HepG2 (cell line): ENCODE data around the gene HOXA6. TPM values are rescaled to one million over a fixed set of nuclear protein-coding genes. Genes with fewer than 3 reads are reported as not detected.

ENCODE experiments used
- ATF2 ChIP-seq: sonication (generic); formaldehyde crosslinking; IDR thresholded peaks from 2 replicates; pipeline ENCODE4 v1.4.0; 2020; ENCODE audit warnings: missing genetic modification reagents
- DMTF1 ChIP-seq: sonication (generic); formaldehyde crosslinking; IDR thresholded peaks from 2 replicates; pipeline ENCODE4 v1.4.0; 2020; ENCODE audit warnings: mild to moderate bottlenecking, missing genetic modification reagents
- EZH2 ChIP-seq: conservative IDR thresholded peaks from 2 replicates; pipeline ENCODE4 v1.6.1; 2012; ENCODE audit warnings: mild to moderate bottlenecking, low read depth, low read length, moderate library complexity
- FOXP1 ChIP-seq, 2 experiments: fragments of 450-650 bp in 1 of 2; IDR thresholded peaks; 2 replicates each; pipeline ENCODE4 v1.6.1; 2017 to 2018; ENCODE audit warnings: antibody characterized with exemption in 1 of 2
- GTF3A ChIP-seq: sonication (generic); formaldehyde crosslinking; conservative IDR thresholded peaks from 2 replicates; pipeline ENCODE4 v1.4.0; 2020; ENCODE audit warnings: mild to moderate bottlenecking, missing genetic modification reagents
- HBP1 ChIP-seq: IDR thresholded peaks from 2 replicates; pipeline ENCODE4 v1.6.1; 2016; ENCODE audit warnings: low read depth, control low read depth
- HDAC1 ChIP-seq: sonication (generic); formaldehyde crosslinking; IDR thresholded peaks from 2 replicates; pipeline ENCODE4 v1.5.1; 2020; ENCODE audit warnings: mild to moderate bottlenecking, missing genetic modification reagents
- HNRNPK ChIP-seq: fragments of 200-400 bp; formaldehyde crosslinking; IDR thresholded peaks from 2 replicates; pipeline ENCODE4 v1.6.1; 2018; ENCODE audit warnings: low read length, low read depth, moderate library complexity, mild to moderate bottlenecking; ENCODE audit not compliant: poor library complexity, severe bottlenecking
- JARID2 ChIP-seq: sonication (generic); formaldehyde crosslinking; IDR thresholded peaks from 2 replicates; pipeline ENCODE4 v1.8.1; 2023; ENCODE audit warnings: missing genetic modification reagents, inconsistent platforms; ENCODE audit not compliant: insufficient replicate concordance
- KLF9 ChIP-seq: IDR thresholded peaks from 2 replicates; pipeline ENCODE4 v1.6.1; 2016; ENCODE audit warnings: low read depth
- PATZ1 ChIP-seq: sonication (generic); formaldehyde crosslinking; IDR thresholded peaks from 2 replicates; pipeline ENCODE4 v1.4.0; 2020; ENCODE audit warnings: missing genetic modification reagents
- PLSCR1 ChIP-seq: sonication (generic); formaldehyde crosslinking; IDR thresholded peaks from 2 replicates; pipeline ENCODE4 v1.5.0; 2020; ENCODE audit warnings: missing genetic modification reagents, mild to moderate bottlenecking, borderline replicate concordance
- RARG ChIP-seq: sonication (generic); formaldehyde crosslinking; IDR thresholded peaks from 2 replicates; pipeline ENCODE4 v1.4.0; 2020; ENCODE audit warnings: low read depth, mild to moderate bottlenecking, missing genetic modification reagents
- RNF219 ChIP-seq: sonication (generic); formaldehyde crosslinking; IDR thresholded peaks from 2 replicates; pipeline ENCODE4 v1.5.0; 2020; ENCODE audit warnings: mild to moderate bottlenecking, missing genetic modification reagents
- SIX4 ChIP-seq: sonication (generic); formaldehyde crosslinking; IDR thresholded peaks from 2 replicates; pipeline ENCODE4 v1.4.0; 2020; ENCODE audit warnings: missing genetic modification reagents
- ZFAT ChIP-seq: sonication (generic); formaldehyde crosslinking; conservative IDR thresholded peaks from 2 replicates; pipeline ENCODE4 v1.8.1; 2023; ENCODE audit warnings: missing genetic modification reagents, inconsistent platforms
- ZNF124 ChIP-seq: sonication (generic); formaldehyde crosslinking; IDR thresholded peaks from 2 replicates; pipeline ENCODE4 v1.4.0; 2020; ENCODE audit warnings: missing genetic modification reagents
- ZNF615 ChIP-seq: sonication (generic); formaldehyde crosslinking; IDR thresholded peaks from 2 replicates; pipeline ENCODE4 v1.5.0; 2020; ENCODE audit warnings: mild to moderate bottlenecking, missing genetic modification reagents, borderline replicate concordance
- ZSCAN25 ChIP-seq: sonication (generic); formaldehyde crosslinking; IDR thresholded peaks from 2 replicates; pipeline ENCODE4 v1.8.0; 2022; ENCODE audit warnings: mild to moderate bottlenecking, missing genetic modification reagents
- polyA plus RNA-seq, 8 experiments: library from polyadenylated mRNA; depleted of rRNA in 3 of 8; stranded (reverse) in 7 of 8; unstranded in 1 of 8; fragments of >200 nt; fragmentation: Illumina TruSeq in 4 of 8; extraction: Trizol in 4 of 8; gene quantifications; 2 replicates each; pipeline versions ENCODE4 v1.2.1 to v1.2.3, GENCODE V29; 2011 to 2016; ENCODE audit warnings: low read depth in 4 of 8, missing spikeins in 1 of 8, mixed read lengths in 1 of 8; ENCODE audit not compliant: insufficient read depth in 1 of 8
- total RNA-seq, 5 experiments: library from RNA; depleted of rRNA; stranded (reverse); fragments of >200 nt; fragmentation: Illumina TruSeq; extraction: Trizol; gene quantifications; 2 replicates each; pipeline ENCODE4 v1.2.3, GENCODE V29; 2016; ENCODE audit warnings: low read depth in 1 of 5

HOXA6 gene
- total and polyA plus RNA-seq, 2 of the 13 experiments (the other 11 are each of a cell fraction or from before 2014, with no cell fraction given), result 1.3 to 1.5 TPM

GRCh38 chr7:27150568-27151340 lies 3.2 kb upstream of the HOXA6 start (continued):
- TF ChIP-seq ATF2 (CRISPR knock-in tag) (no peak), EZH2 (no peak), HBP1 (CRISPR knock-in tag) (no peak), HNRNPK (peak; percentile 35), ZSCAN25 (CRISPR knock-in tag) (0 out of 2 replicates have a peak, but pooled peaks have one; percentile 30), PLSCR1 (CRISPR knock-in tag) (no peak), ZNF124 (CRISPR knock-in tag) (no peak), GTF3A (CRISPR knock-in tag) (no peak), FOXP1 (IDR thresholded peaks at IDR 0.05) (no peak), FOXP1 (CRISPR knock-in tag; IDR thresholded peaks at IDR 0.05) (no peak), SIX4 (CRISPR knock-in tag) (no peak), ZNF615 (CRISPR knock-in tag) (no peak), RARG (CRISPR knock-in tag) (no peak), KLF9 (no peak), RNF219 (CRISPR knock-in tag) (no peak), JARID2 (peak; percentile 37), HDAC1 (CRISPR knock-in tag) (peak; percentile 72), ZFAT (CRISPR knock-in tag) (no peak), PATZ1 (CRISPR knock-in tag) (no peak; the same call in 1 of the 2 replicates), DMTF1 (CRISPR knock-in tag) (no peak)
